SK-N-SH (cell line): ENCODE data around the gene MTMR12. TPM values are rescaled to one million over a fixed set of nuclear protein-coding genes. Genes with fewer than 3 reads are reported as not detected.

Experiments used
- CTCF ChIA-PET: fragments of 300-600, 350-600 bp; formaldehyde crosslinking; extraction: SDS; loops from one replicate; lab custom pipeline; 2021; lab: Yijun Ruan, JAX
- POLR2A ChIA-PET: fragments of 350-600 bp; sonication (Branson Sonifier 250); formaldehyde crosslinking; extraction: SDS; loops from one replicate; lab custom pipeline; 2020; ENCODE audit warnings: antibody characterized with exemption, inconsistent platforms; lab: Yijun Ruan, JAX
- DNase-seq: peaks from one replicate; pipeline ENCODE4 v3.0.0; 2012
- H2AFZ ChIP-seq: fragments of 200-600 bp; sonication (generic); 2 replicates; pipeline ENCODE4 v1.8.1; 2016; ENCODE audit warnings: antibody characterized with exemption, mild to moderate bottlenecking, low read depth
- H3F3A ChIP-seq: fragments of 200-600 bp; sonication (generic); replicated peaks from 2 replicates; pipeline ENCODE3; 2016; ENCODE audit warnings: antibody characterized with exemption, mild to moderate bottlenecking; ENCODE audit not compliant: insufficient read depth
- H3K27ac ChIP-seq, 2 experiments: fragments of 200-500 bp in 1 of 2; fragments of 200-600 bp in 1 of 2; sonication (Bioruptor generic) in 1 of 2; sonication (generic), shearing (Covaris generic) in 1 of 2; 2 replicates each; pipeline versions ENCODE4 v1.5.1 to v1.6.1; 2014 to 2016; ENCODE audit warnings: low read depth in 2 of 2, inconsistent platforms in 1 of 2, low read length in 1 of 2, mild to moderate bottlenecking in 1 of 2, mixed read lengths in 1 of 2
- H3K27me3 ChIP-seq: fragments of 200-600 bp; sonication (generic), shearing (Covaris generic); 2 replicates; pipeline ENCODE4 v1.6.1; 2016; ENCODE audit warnings: mixed run types; ENCODE audit not compliant: insufficient read depth
- H3K36me3 ChIP-seq, 2 experiments: fragments of 200-500 bp in 1 of 2; fragments of 200-600 bp in 1 of 2; sonication (Bioruptor generic) in 1 of 2; sonication (generic) in 1 of 2; replicated peaks in 1 of 2; 2 replicates each; pipeline versions ENCODE3 to v1.5.1; 2014 to 2016; ENCODE audit warnings: low read length in 1 of 2, mild to moderate bottlenecking in 1 of 2; ENCODE audit not compliant: insufficient read depth in 2 of 2, control insufficient read depth in 1 of 2
- H3K4me1 ChIP-seq, 2 experiments: fragments of 200-500 bp in 1 of 2; fragments of 200-600 bp in 1 of 2; sonication (Bioruptor generic) in 1 of 2; sonication (generic), shearing (Covaris generic) in 1 of 2; 2 replicates each; pipeline versions ENCODE4 v1.5.1 to v1.6.1; 2014 to 2016; ENCODE audit warnings: low read depth in 1 of 2, low read length in 1 of 2, mixed run types in 1 of 2; ENCODE audit not compliant: insufficient read depth in 2 of 2, control insufficient read depth in 1 of 2
- H3K4me2 ChIP-seq: fragments of 200-600 bp; sonication (generic), shearing (Covaris generic); 2 replicates; pipeline ENCODE4 v1.6.1; 2017; ENCODE audit warnings: mixed run types
- H3K4me3 ChIP-seq, 2 experiments: fragments of 200-500 bp in 1 of 2; fragments of 200-600 bp in 1 of 2; sonication (Bioruptor generic) in 1 of 2; sonication (generic), shearing (Covaris generic) in 1 of 2; 2 replicates each; pipeline versions ENCODE4 v1.5.1 to v1.8.1; 2014 to 2016; ENCODE audit warnings: low read depth in 2 of 2, inconsistent platforms in 1 of 2, low read length in 1 of 2, mild to moderate bottlenecking in 1 of 2, mixed read lengths in 1 of 2, moderate library complexity in 1 of 2
- H3K79me2 ChIP-seq: fragments of 200-600 bp; sonication (generic); 2 replicates; pipeline ENCODE4 v1.8.1; 2017; ENCODE audit warnings: mild to moderate bottlenecking; ENCODE audit not compliant: insufficient read depth
- H3K9ac ChIP-seq: fragments of 200-600 bp; sonication (generic); 2 replicates; pipeline ENCODE4 v1.6.1; 2017; ENCODE audit warnings: mixed run types
- H3K9me2 ChIP-seq: fragments of 200-600 bp; sonication (generic); 2 replicates; pipeline ENCODE4 v1.6.1; 2017; ENCODE audit warnings: mixed run types
- H3K9me3 ChIP-seq: fragments of 200-600 bp; sonication (generic); 2 replicates; pipeline ENCODE4 v1.6.1; 2017; ENCODE audit warnings: mixed run types, mild to moderate bottlenecking, moderate library complexity
- H4K20me1 ChIP-seq: fragments of 200-600 bp; sonication (generic); 2 replicates; pipeline ENCODE4 v1.6.1; 2017; ENCODE audit warnings: mild to moderate bottlenecking, mixed run types; ENCODE audit not compliant: insufficient read depth
- ELF1 ChIP-seq: IDR thresholded peaks from 2 replicates; pipeline ENCODE4 v1.4.0; 2012
- EZH2phosphoT487 ChIP-seq: fragments of 200-600 bp; sonication (generic); IDR thresholded peaks from 2 replicates; pipeline ENCODE4 v1.6.1; 2017; ENCODE audit warnings: low read depth, mixed run types, mild to moderate bottlenecking, antibody characterized with exemption, moderate library complexity, borderline replicate concordance
- FOSL2 ChIP-seq: IDR thresholded peaks from 2 replicates; pipeline ENCODE4 v1.4.0; 2012; ENCODE audit warnings: low read depth, mild to moderate bottlenecking, moderate library complexity, borderline replicate concordance
- FOXJ3 ChIP-seq: sonication (generic); formaldehyde crosslinking; IDR thresholded peaks from 2 replicates; pipeline ENCODE4 v1.5.1; 2020; ENCODE audit warnings: mild to moderate bottlenecking, missing genetic modification reagents
- GABPA ChIP-seq: IDR thresholded peaks from 2 replicates; pipeline ENCODE4 v1.4.0; 2012; ENCODE audit warnings: low read depth, mild to moderate bottlenecking
- GATA2 ChIP-seq: sonication (generic); formaldehyde crosslinking; IDR thresholded peaks from 2 replicates; pipeline ENCODE4 v1.5.0; 2020; ENCODE audit warnings: mild to moderate bottlenecking, missing genetic modification reagents
- MEF2A ChIP-seq: IDR thresholded peaks from 2 replicates; pipeline ENCODE4 v1.4.0; 2012; ENCODE audit warnings: low read depth, borderline replicate concordance
- NRF1 ChIP-seq: IDR thresholded peaks from 2 replicates; pipeline ENCODE4 v1.6.1; 2012; ENCODE audit warnings: low read depth, mild to moderate bottlenecking, low read length
- POLR2AphosphoS5 ChIP-seq: IDR thresholded peaks from 2 replicates; pipeline ENCODE4 v1.6.1; 2012; ENCODE audit warnings: low read depth, low read length
- RCOR1 ChIP-seq: fragments of 150-350 bp; IDR thresholded peaks from 2 replicates; pipeline ENCODE4 v1.6.1; 2017; ENCODE audit warnings: antibody characterized with exemption, low read length
- RFX5 ChIP-seq: IDR thresholded peaks from 2 replicates; pipeline ENCODE4 v1.6.1; 2012; ENCODE audit warnings: mild to moderate bottlenecking, improper control_type of control experiment, low read length
- SMC3 ChIP-seq: IDR thresholded peaks from 2 replicates; pipeline ENCODE4 v1.6.1; 2012; ENCODE audit warnings: low read depth, low read length, improper control_type of control experiment
- TAF1 ChIP-seq: IDR thresholded peaks from 2 replicates; pipeline ENCODE4 v1.6.1; 2012; ENCODE audit warnings: low read depth, mild to moderate bottlenecking, low read length, moderate library complexity, borderline replicate concordance
- TCF12 ChIP-seq: IDR thresholded peaks from 2 replicates; pipeline ENCODE4 v1.4.0; 2012
- YY1 ChIP-seq: IDR thresholded peaks from 2 replicates; pipeline ENCODE4 v1.4.0; 2012; ENCODE audit warnings: low read depth, mild to moderate bottlenecking
- WGBS: methylation state at CpG from one replicate; pipeline ENCODE4 v1.1.6; 2017; ENCODE audit warnings: low lambda C conversion rate; 5-methylcytosine and 5-hydroxymethylcytosine counted together
- polyA plus RNA-seq, 3 experiments: library from polyadenylated mRNA; depleted of rRNA; stranded (reverse); fragments of >200 nt; gene quantifications; 2 replicates each; pipeline ENCODE4 v1.2.3, GENCODE V29; 2012
- TF ChIP-seq, protein P1 (sequence below): fragments of 150-350 bp; IDR thresholded peaks from 2 replicates; pipeline ENCODE4 v1.6.1; 2016; ENCODE audit warnings: mild to moderate bottlenecking, low read depth, low read length
- TF ChIP-seq, protein P2 (sequence below): IDR thresholded peaks from 2 replicates; pipeline ENCODE4 v1.4.0; 2012; ENCODE audit warnings: low read depth, borderline replicate concordance
- TF ChIP-seq, protein P3 (sequence below): fragments of 150-350 bp; IDR thresholded peaks from 2 replicates; pipeline ENCODE4 v1.6.1; 2017; ENCODE audit warnings: antibody characterized with exemption, low read length, low read depth, borderline replicate concordance
- TF ChIP-seq, protein P4 (sequence below): IDR thresholded peaks from 2 replicates; pipeline ENCODE4 v1.6.1; 2012; ENCODE audit warnings: mild to moderate bottlenecking, low read depth, low read length, moderate library complexity

MTMR12 gene
- polyA plus RNA-seq, 1 of the 3 experiments (the other 2 are of a cell fraction): 10.9 TPM

DNA sequence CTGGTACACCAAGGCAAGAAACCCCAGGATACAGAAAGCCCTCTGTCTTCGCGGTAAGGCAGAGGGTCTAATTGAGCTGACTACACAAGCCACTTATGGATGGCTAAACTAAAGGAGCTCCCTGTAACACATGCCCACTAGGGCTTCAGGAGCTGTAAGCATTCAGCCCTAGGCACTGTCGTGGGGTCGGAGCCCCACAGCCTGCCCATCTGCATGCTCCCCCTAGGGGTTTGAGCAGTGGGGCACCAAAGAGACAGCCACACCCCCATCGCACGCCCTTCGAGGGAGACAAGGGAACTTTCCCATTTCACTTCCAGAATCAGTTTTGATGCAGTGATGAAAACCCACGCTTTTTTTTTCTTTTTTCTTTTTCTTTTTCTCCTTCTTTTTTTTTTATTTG, 11.0 kb upstream of the MTMR12 start:
- Histone ChIP-seq H2AFZ (no peak overlapping the region), H3K4me2 (no peak overlapping the region), H3K9me2 (no peaks in the 10 kb centered on the region), H3K27me3 (no peaks in the 10 kb centered on the region), H3K79me2 (no peaks in the 10 kb centered on the region), H4K20me1 (no peaks in the 10 kb centered on the region), H3F3A (no peaks in the 10 kb centered on the region), H3K4me1 (no peaks in the 10 kb centered on the region), H3K36me3 (no peaks in the 10 kb centered on the region), H3K27ac (no peak overlapping the region), H3K9me3 (no peaks in the 10 kb centered on the region), H3K9ac (no peak overlapping the region), H3K4me3 (no peak overlapping the region)
- POLR2A ChIA-PET: no interaction called here
- TF ChIP-seq ELF1: no peak
- TF ChIP-seq TCF12: no peak
- TF ChIP-seq RCOR1: no peak
- TF ChIP-seq, protein P1, sequence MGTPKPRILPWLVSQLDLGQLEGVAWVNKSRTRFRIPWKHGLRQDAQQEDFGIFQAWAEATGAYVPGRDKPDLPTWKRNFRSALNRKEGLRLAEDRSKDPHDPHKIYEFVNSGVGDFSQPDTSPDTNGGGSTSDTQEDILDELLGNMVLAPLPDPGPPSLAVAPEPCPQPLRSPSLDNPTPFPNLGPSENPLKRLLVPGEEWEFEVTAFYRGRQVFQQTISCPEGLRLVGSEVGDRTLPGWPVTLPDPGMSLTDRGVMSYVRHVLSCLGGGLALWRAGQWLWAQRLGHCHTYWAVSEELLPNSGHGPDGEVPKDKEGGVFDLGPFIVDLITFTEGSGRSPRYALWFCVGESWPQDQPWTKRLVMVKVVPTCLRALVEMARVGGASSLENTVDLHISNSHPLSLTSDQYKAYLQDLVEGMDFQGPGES: no peak
- TF ChIP-seq, protein P2, sequence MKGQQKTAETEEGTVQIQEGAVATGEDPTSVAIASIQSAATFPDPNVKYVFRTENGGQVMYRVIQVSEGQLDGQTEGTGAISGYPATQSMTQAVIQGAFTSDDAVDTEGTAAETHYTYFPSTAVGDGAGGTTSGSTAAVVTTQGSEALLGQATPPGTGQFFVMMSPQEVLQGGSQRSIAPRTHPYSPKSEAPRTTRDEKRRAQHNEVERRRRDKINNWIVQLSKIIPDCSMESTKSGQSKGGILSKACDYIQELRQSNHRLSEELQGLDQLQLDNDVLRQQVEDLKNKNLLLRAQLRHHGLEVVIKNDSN: no peak
- no peak for TF ChIP-seq FOXJ3 (CRISPR knock-in tag)
- no peak for TF ChIP-seq GABPA
- no peak for TF ChIP-seq NRF1
- TF ChIP-seq RFX5: no peak
- TF ChIP-seq, protein P3, sequence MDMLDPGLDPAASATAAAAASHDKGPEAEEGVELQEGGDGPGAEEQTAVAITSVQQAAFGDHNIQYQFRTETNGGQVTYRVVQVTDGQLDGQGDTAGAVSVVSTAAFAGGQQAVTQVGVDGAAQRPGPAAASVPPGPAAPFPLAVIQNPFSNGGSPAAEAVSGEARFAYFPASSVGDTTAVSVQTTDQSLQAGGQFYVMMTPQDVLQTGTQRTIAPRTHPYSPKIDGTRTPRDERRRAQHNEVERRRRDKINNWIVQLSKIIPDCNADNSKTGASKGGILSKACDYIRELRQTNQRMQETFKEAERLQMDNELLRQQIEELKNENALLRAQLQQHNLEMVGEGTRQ: no peak
- TF ChIP-seq, protein P4, sequence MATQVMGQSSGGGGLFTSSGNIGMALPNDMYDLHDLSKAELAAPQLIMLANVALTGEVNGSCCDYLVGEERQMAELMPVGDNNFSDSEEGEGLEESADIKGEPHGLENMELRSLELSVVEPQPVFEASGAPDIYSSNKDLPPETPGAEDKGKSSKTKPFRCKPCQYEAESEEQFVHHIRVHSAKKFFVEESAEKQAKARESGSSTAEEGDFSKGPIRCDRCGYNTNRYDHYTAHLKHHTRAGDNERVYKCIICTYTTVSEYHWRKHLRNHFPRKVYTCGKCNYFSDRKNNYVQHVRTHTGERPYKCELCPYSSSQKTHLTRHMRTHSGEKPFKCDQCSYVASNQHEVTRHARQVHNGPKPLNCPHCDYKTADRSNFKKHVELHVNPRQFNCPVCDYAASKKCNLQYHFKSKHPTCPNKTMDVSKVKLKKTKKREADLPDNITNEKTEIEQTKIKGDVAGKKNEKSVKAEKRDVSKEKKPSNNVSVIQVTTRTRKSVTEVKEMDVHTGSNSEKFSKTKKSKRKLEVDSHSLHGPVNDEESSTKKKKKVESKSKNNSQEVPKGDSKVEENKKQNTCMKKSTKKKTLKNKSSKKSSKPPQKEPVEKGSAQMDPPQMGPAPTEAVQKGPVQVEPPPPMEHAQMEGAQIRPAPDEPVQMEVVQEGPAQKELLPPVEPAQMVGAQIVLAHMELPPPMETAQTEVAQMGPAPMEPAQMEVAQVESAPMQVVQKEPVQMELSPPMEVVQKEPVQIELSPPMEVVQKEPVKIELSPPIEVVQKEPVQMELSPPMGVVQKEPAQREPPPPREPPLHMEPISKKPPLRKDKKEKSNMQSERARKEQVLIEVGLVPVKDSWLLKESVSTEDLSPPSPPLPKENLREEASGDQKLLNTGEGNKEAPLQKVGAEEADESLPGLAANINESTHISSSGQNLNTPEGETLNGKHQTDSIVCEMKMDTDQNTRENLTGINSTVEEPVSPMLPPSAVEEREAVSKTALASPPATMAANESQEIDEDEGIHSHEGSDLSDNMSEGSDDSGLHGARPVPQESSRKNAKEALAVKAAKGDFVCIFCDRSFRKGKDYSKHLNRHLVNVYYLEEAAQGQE: no peak
- WGBS: 69% methylated on average over 6 of the region's 8 CpGs
- CTCF ChIA-PET: no interaction called here
- DNase-seq: no peak

DNA sequence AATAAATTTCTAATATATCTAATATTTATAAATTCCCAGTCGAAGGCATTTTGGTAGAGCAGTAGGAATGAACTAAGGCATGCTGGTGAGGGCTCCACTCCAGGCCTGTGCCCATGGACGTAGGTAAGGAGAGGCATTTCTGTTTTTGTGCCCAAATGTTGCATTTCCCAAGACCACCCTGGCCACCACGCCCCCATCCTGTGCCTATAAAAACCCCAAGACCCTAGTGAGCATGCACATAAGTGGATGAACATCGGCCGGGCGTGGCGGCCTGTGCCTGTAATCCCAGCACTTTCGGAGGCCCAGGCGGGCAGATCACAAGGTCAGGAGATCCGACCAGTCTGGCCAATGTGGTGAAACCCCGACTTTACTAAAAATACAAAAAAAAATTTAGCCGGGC, 10.1 kb upstream of the MTMR12 start:
- H3K27me3 ChIP-seq: no peaks in the 10 kb centered on the region
- TF ChIP-seq, protein P2: no peak
- TF ChIP-seq FOSL2 (no peak), EZH2phosphoT487 (no peak), YY1 (no peak), TAF1 (no peak), GATA2 (CRISPR knock-in tag) (no peak), TCF12 (no peak), POLR2AphosphoS5 (no peak), MEF2A (no peak), SMC3 (no peak)

More for the DNA sequence above, 10.1 kb upstream of the MTMR12 start:
- no peak overlapping the region for H2AFZ ChIP-seq
- no peaks in the 10 kb centered on the region for H3K79me2 ChIP-seq
- no peak for DNase-seq
- H3F3A ChIP-seq: no peaks in the 10 kb centered on the region
- no peaks in the 10 kb centered on the region for H3K4me1 ChIP-seq
- ChIA-PET POLR2A (no interaction called here), CTCF (no interaction called here)
- H3K9me2 ChIP-seq: no peaks in the 10 kb centered on the region
- no peak overlapping the region for H3K27ac ChIP-seq
- no peak overlapping the region for H3K4me2 ChIP-seq
- no peak overlapping the region for H3K4me3 ChIP-seq
- no peak overlapping the region for H3K9ac ChIP-seq
- 71% methylated on average over 10 of the region's 12 CpGs for WGBS
- no peaks in the 10 kb centered on the region for H3K9me3 ChIP-seq
- H4K20me1 ChIP-seq: no peaks in the 10 kb centered on the region
- H3K36me3 ChIP-seq: no peaks in the 10 kb centered on the region
